Measurements from ENCODE around the gene RPL7L1. TPM values are rescaled to one million over a fixed set of nuclear protein-coding genes. Genes with fewer than 3 reads are reported as not detected.
A peak's percentile ranks its signal among the peaks of the same experiment; 100 is the strongest.

Gene RPL7L1
- 56.4 to 62.7 TPM (median 58.6 TPM) in 3 replicates for total RNA-seq
- long read RNA-seq, full-length matches to known transcripts = 25 of 52 reads
- long read RNA-seq, partial matches to known transcripts = 14 of 52 reads
- long read RNA-seq, other reads (novel, unspliced or antisense) = 13 of 52 reads

DNA sequence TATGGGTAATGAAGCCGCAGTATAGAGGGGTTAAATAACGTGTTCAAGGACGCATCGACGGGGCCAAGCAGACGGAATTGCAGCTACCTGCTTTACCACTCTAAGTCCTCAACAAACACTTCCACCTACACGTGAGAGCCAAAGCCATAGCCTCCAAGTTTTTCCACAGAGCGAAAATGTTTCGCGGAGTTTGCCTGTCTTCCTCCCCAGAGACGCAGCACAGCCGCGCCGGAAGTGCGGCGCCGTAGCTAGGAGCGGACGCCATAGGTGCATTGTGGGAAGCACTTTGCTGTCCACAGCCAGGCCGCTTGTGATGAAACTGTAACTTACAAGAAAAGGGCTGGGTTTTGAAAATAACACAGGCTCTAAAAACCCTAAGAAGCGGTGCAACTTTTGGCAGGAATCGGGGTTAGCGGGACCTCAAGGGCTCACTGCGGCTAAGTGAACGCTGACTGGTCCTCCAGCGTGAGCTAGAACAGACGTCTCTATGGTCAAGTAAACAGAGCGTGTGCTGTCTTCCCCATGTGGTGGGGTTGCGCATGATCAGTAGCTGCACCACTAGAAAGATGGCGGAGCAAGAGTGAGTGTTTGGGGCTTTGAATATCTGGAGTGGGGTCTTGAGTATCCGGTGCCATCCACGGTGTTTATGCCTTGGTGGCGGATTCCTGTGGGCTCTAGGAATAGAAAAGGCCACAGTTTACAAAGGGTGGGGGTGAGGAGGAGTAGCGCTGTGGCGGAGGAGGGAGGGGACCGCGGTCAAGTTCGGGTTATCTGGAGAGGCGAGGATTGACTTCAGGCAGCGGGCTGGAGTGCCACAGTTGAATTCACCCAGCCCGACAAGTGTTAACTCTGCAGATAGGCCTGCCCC, at the start of gene RPL7L1:
Gene RPL7L1, plus strand, starts transcription at position 245 of the 868 bp plus-strand sequence. Its CDS starts 295 bp downstream, at position 540.
- H3K36me3 Mint-ChIP-seq (ENCODE audit: low read depth) = peaks cover 10% of the 10 kb centered on the region

DNA sequence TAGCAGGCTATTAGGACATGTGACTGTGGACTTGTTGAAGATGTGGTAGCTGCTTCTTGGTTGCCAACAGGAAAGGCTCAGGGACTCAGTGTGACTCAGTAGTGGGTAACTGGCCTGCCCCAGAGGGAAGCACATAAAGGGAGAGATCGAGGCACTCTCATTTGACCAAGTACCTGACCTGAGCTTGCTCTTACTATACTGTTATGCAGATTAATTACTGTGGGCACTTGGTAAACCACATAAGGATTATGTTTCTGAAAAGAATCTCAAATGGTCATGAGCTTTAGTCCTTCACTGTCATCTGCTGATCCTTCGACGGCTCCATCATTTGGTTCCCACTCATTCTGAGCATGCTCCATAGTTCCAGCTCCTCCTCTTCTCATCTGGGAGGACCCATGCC, 48.2 kb upstream of the RPL7L1 start:
- no peaks in the 10 kb centered on the region for H3K27me3 Mint-ChIP-seq (ENCODE audit: low read depth)
- H3K36me3 Mint-ChIP-seq (ENCODE audit: low read depth) = peaks cover 22% of the 10 kb centered on the region
- H3K4me3 Mint-ChIP-seq (ENCODE audit: unreplicated experiment) = no peak overlapping the region

More for the DNA sequence above, at the start of gene RPL7L1:
- no peaks in the 10 kb centered on the region for H3K9me3 Mint-ChIP-seq (ENCODE audit: low read depth)
- peak within 1 kb of the TSS; percentile 99 for H3K4me3 Mint-ChIP-seq (ENCODE audit: unreplicated experiment)
- peak within 1 kb of the TSS; percentile 100 for H3K27ac Mint-ChIP-seq (ENCODE audit: unreplicated experiment)
- H3K27me3 Mint-ChIP-seq (ENCODE audit: low read depth) = no peaks in the 10 kb centered on the region
- peaks cover 24% of the 10 kb centered on the region for H3K4me1 Mint-ChIP-seq (ENCODE audit: low read depth)
- no peak for DNase-seq (ENCODE audit: low spot score)
- peak; percentile 20 for TF ChIP-seq CTCF (IDR thresholded peaks at IDR 0.05)

GRCh38 chr6:42834056-42834455, 45.4 kb upstream of the RPL7L1 start:
- Mint-ChIP-seq H3K4me3 (ENCODE audit: unreplicated experiment) (no peak overlapping the region), H3K36me3 (ENCODE audit: low read depth) (peaks cover 14% of the 10 kb centered on the region), H3K27ac (ENCODE audit: unreplicated experiment) (no peak overlapping the region), H3K9me3 (ENCODE audit: low read depth) (no peaks in the 10 kb centered on the region), H3K27me3 (ENCODE audit: low read depth) (no peaks in the 10 kb centered on the region), H3K4me1 (ENCODE audit: low read depth) (no peaks in the 10 kb centered on the region)
- DNase-seq (ENCODE audit: low spot score) = no peak
- no peak for TF ChIP-seq CTCF (IDR thresholded peaks at IDR 0.05)

More for the DNA sequence above, 48.2 kb upstream of the RPL7L1 start:
- H3K27ac Mint-ChIP-seq (ENCODE audit: unreplicated experiment) = no peak overlapping the region
- no peak for TF ChIP-seq CTCF (IDR thresholded peaks at IDR 0.05)
- no peaks in the 10 kb centered on the region for H3K9me3 Mint-ChIP-seq (ENCODE audit: low read depth)
- no peaks in the 10 kb centered on the region for H3K4me1 Mint-ChIP-seq (ENCODE audit: low read depth)
- no peak for DNase-seq (ENCODE audit: low spot score)

- TF ChIP-seq CTCF (IDR thresholded peaks at IDR 0.05) = no peak
- Mint-ChIP-seq H3K4me3 (ENCODE audit: unreplicated experiment) (no peak overlapping the region), H3K36me3 (ENCODE audit: low read depth) (peaks cover 8% of the 10 kb centered on the region), H3K4me1 (ENCODE audit: low read depth) (no peaks in the 10 kb centered on the region), H3K27me3 (ENCODE audit: low read depth) (no peaks in the 10 kb centered on the region), H3K9me3 (ENCODE audit: low read depth) (no peaks in the 10 kb centered on the region), H3K27ac (ENCODE audit: unreplicated experiment) (no peak overlapping the region)
- DNase-seq (ENCODE audit: low spot score) = no peak
Observed at GRCh38 chr6:42841844-42842584, 37.4 kb upstream of the RPL7L1 start.

DNA sequence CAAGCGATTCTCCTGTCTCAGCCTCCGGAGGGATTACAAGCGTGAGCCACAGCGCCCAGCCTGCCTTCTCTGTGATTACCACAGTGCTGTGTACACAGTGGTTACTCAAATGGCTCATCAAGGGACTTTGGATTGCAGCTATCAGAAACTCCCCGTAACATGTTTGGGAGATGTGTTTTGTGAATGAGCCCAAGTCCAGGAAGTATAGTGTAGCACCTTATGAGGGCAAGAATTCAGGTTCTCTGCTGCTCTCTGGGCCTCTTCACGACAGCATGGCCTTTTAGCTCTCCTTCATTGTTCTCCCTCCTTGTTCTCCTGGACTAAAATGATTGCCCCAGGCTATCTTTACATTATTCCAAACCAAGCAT, 34.1 kb upstream of the RPL7L1 start:
- Mint-ChIP-seq H3K4me3 (ENCODE audit: unreplicated experiment) (no peak overlapping the region), H3K9me3 (ENCODE audit: low read depth) (no peaks in the 10 kb centered on the region), H3K36me3 (ENCODE audit: low read depth) (peaks cover 8% of the 10 kb centered on the region)

More for the DNA sequence above, 34.1 kb upstream of the RPL7L1 start:
- Mint-ChIP-seq H3K27ac (ENCODE audit: unreplicated experiment) (no peak overlapping the region), H3K27me3 (ENCODE audit: low read depth) (no peaks in the 10 kb centered on the region), H3K4me1 (ENCODE audit: low read depth) (no peaks in the 10 kb centered on the region)
- TF ChIP-seq CTCF (IDR thresholded peaks at IDR 0.05) = no peak
- no peak for DNase-seq (ENCODE audit: low spot score)

Data from chondrocyte (in vitro differentiated cells).